GM23248 (cell line): Measurements from ENCODE around the gene CDC42SE1. TPM values are rescaled to one million over a fixed set of nuclear protein-coding genes. Genes with fewer than 3 reads are reported as not detected.

ENCODE experiments used
- DNase-seq: peaks from one replicate; pipeline ENCODE4 v3.0.0-alpha.2; 2015
- H2AFZ ChIP-seq: fragments of 200-600 bp; sonication (generic); 2 replicates; pipeline ENCODE4 v1.6.1; 2016; ENCODE audit warnings: antibody characterized with exemption
- H3F3A ChIP-seq: fragments of 200-600 bp; sonication (generic); 2 replicates; pipeline ENCODE4 v1.6.1; 2016; ENCODE audit warnings: mild to moderate bottlenecking, antibody characterized with exemption, mixed run types; ENCODE audit not compliant: insufficient read depth
- H3K27ac ChIP-seq: fragments of 200-600 bp; sonication (generic); 2 replicates; pipeline ENCODE4 v1.5.1; 2016; ENCODE audit warnings: mild to moderate bottlenecking
- H3K27me3 ChIP-seq: fragments of 200-600 bp; sonication (generic); replicated peaks from 2 replicates; pipeline ENCODE4 v1.6.1; 2016; ENCODE audit warnings: mild to moderate bottlenecking; ENCODE audit not compliant: insufficient read depth
- H3K36me3 ChIP-seq: fragments of 200-600 bp; sonication (generic); 2 replicates; pipeline ENCODE4 v1.6.1; 2016; ENCODE audit warnings: low read depth, mild to moderate bottlenecking
- H3K4me1 ChIP-seq: fragments of 200-600 bp; sonication (generic); 2 replicates; pipeline ENCODE4 v1.6.1; 2016; ENCODE audit warnings: mild to moderate bottlenecking; ENCODE audit not compliant: insufficient read depth
- H3K4me2 ChIP-seq: fragments of 200-600 bp; sonication (generic); one replicate; pipeline ENCODE4 v1.6.1; 2016; ENCODE audit warnings: mild to moderate bottlenecking; ENCODE audit not compliant: unreplicated experiment
- H3K4me3 ChIP-seq: fragments of 200-600 bp; sonication (generic); 2 replicates; pipeline ENCODE4 v1.5.1; 2016; ENCODE audit warnings: mild to moderate bottlenecking
- H3K79me2 ChIP-seq: fragments of 200-600 bp; sonication (generic); 2 replicates; pipeline ENCODE4 v1.6.1; 2016; ENCODE audit warnings: mild to moderate bottlenecking; ENCODE audit not compliant: insufficient read depth
- H3K9ac ChIP-seq: fragments of 200-600 bp; sonication (generic); 2 replicates; pipeline ENCODE4 v1.6.1; 2016; ENCODE audit warnings: mild to moderate bottlenecking
- H3K9me2 ChIP-seq: fragments of 200-600 bp; sonication (generic); 2 replicates; pipeline ENCODE4 v1.6.1; 2016; ENCODE audit warnings: mixed run types, mild to moderate bottlenecking, moderate library complexity; ENCODE audit not compliant: insufficient read depth
- H3K9me3 ChIP-seq: fragments of 200-600 bp; sonication (generic); one replicate; pipeline ENCODE4 v1.6.1; 2017; ENCODE audit warnings: low read depth
- H4K20me1 ChIP-seq: fragments of 200-600 bp; sonication (generic); 2 replicates; pipeline ENCODE4 v1.6.0; 2016; ENCODE audit not compliant: insufficient read depth
- EZH2 ChIP-seq: fragments of 200-600 bp; sonication (generic); IDR thresholded peaks from 2 replicates; pipeline ENCODE4 v1.6.1; 2018; ENCODE audit warnings: antibody characterized with exemption, mild to moderate bottlenecking; ENCODE audit not compliant: insufficient read depth, poor library complexity, severe bottlenecking
- EZH2phosphoT487 ChIP-seq: fragments of 200-600 bp; sonication (generic); IDR thresholded peaks from 2 replicates; pipeline ENCODE4 v1.6.1; 2018; ENCODE audit warnings: antibody characterized with exemption, moderate library complexity, mild to moderate bottlenecking, low read depth; ENCODE audit not compliant: insufficient read depth
- WGBS, 2 experiments: methylation state at CpG; one replicate each; pipeline ENCODE4 v1.1.6; 2015 to 2017; ENCODE audit warnings: low lambda C conversion rate in 2 of 2, low coverage in 1 of 2; ENCODE audit errors: missing lambda C conversion rate in 2 of 2; 5-methylcytosine and 5-hydroxymethylcytosine counted together
- in situ Hi-C: fragments of 300-500 bp; cut with MboI; formaldehyde crosslinking; loops from 2 replicates; pipeline ENCODE4 v1.15.0; 2020
- polyA plus RNA-seq: library from polyadenylated mRNA; unstranded; fragments of >200 nt; fragmentation: Nextera tagmentation; extraction: Ambion mirVana; gene quantifications from 2 replicates; pipeline ENCODE4 v1.2.1, GENCODE V29; 2016
- total RNA-seq: library from RNA; depleted of rRNA; stranded (reverse); fragments of >200 nt; shearing (Covaris generic); gene quantifications from 2 replicates; pipeline ENCODE4 v1.2.3, GENCODE V29; 2014

The CDC42SE1 gene
- total and polyA plus RNA-seq, 2 experiments from 2014 or later: 18.2 to 52.2 TPM

GRCh38 chr1:151037032-151037431, 22.4 kb downstream of the CDC42SE1 start:
- in situ Hi-C loops: no loop called here
- Histone ChIP-seq H3F3A (no peaks in the 10 kb centered on the region), H3K9me2 (no peaks in the 10 kb centered on the region), H3K9me3 (no peaks in the 10 kb centered on the region), H3K27ac (no peak overlapping the region), H3K27me3 (no peaks in the 10 kb centered on the region), H3K4me3 (no peak overlapping the region), H3K4me1 (no peaks in the 10 kb centered on the region), H3K36me3 (peaks cover 6% of the 10 kb centered on the region; the same call in 1 of the 2 replicates), H3K4me2 (no peak overlapping the region), H4K20me1 (no peaks in the 10 kb centered on the region), H3K9ac (no peak overlapping the region), H3K79me2 (no peaks in the 10 kb centered on the region), H2AFZ (no peak overlapping the region)
- DNase-seq: no peak
- WGBS, 2 experiments: 84 to 92% methylated on average over 6 of the region's 6 CpGs
- TF ChIP-seq EZH2: no peak
- TF ChIP-seq EZH2phosphoT487: no peak

DNA sequence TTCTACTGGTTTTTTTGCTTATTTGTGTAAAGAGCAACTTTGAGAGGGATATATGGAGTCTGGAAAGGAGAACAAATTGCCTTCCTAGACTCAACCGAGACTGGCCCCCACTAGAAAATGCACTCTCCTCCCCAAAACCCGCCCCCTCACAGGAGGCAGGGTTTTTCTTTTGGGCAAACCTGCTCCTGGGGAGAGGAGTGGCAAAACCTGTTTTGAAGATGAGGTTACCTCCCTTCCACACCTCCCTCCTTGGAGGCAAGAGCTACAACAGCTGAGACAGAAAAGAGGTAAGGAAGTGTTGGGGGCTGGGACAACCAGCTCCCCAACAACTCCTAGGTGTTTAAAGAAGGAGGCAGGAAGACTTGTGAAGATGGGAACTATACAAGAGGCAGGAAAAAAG, 23.1 kb downstream of the CDC42SE1 start, which contains the start of gene BNIPL:
BNIPL (plus strand) TSS at position 231 of the 400 bp plus-strand sequence; CDS start at position 371, 140 bp downstream.
- 48 to 51% methylated on average over 2 of the region's 2 CpGs for WGBS, 2 experiments
- Histone ChIP-seq H3K27ac (no peak within 1 kb of the TSS), H3K36me3 (peaks cover 6% of the 10 kb centered on the region; the same call in 1 of the 2 replicates), H3K4me3 (no peak within 1 kb of the TSS), H3K27me3 (no peaks in the 10 kb centered on the region), H3K79me2 (no peaks in the 10 kb centered on the region), H4K20me1 (no peaks in the 10 kb centered on the region), H3K4me1 (no peaks in the 10 kb centered on the region), H3K9me3 (no peaks in the 10 kb centered on the region), H2AFZ (no peak within 1 kb of the TSS), H3K9ac (no peak within 1 kb of the TSS), H3K4me2 (no peak within 1 kb of the TSS), H3K9me2 (no peaks in the 10 kb centered on the region), H3F3A (no peaks in the 10 kb centered on the region)
- in situ Hi-C loops: no loop called here
- TF ChIP-seq EZH2phosphoT487 (no peak), EZH2 (no peak)
- DNase-seq: no peak

GRCh38 chr1:151035167-151035566, 24.3 kb downstream of the CDC42SE1 start:
- no peaks in the 10 kb centered on the region for H3K4me1 ChIP-seq
- H3K4me3 ChIP-seq: no peak overlapping the region
- no peaks in the 10 kb centered on the region for H3K79me2 ChIP-seq
- H3K27ac ChIP-seq: no peak overlapping the region
- in situ Hi-C loops: no loop called here
- H3K27me3 ChIP-seq: no peaks in the 10 kb centered on the region
- no peaks in the 10 kb centered on the region for H3K9me3 ChIP-seq
- H3F3A ChIP-seq: no peaks in the 10 kb centered on the region
- no peak overlapping the region for H3K9ac ChIP-seq
- 97 to 100% methylated on average over 3 of the region's 3 CpGs for WGBS, 2 experiments
- H2AFZ ChIP-seq: no peak overlapping the region
- DNase-seq: no peak
- H3K36me3 ChIP-seq: peaks cover 6% of the 10 kb centered on the region; the same call in 1 of the 2 replicates
- H3K4me2 ChIP-seq: no peak overlapping the region
- H3K9me2 ChIP-seq: no peaks in the 10 kb centered on the region
- no peaks in the 10 kb centered on the region for H4K20me1 ChIP-seq
- TF ChIP-seq EZH2phosphoT487 (no peak), EZH2 (no peak)

GRCh38 chr1:151032164-151032563, 27.3 kb downstream of the CDC42SE1 start:
- H3F3A ChIP-seq: no peaks in the 10 kb centered on the region
- H3K9ac ChIP-seq: no peak overlapping the region
- no peaks in the 10 kb centered on the region for H3K79me2 ChIP-seq
- no peaks in the 10 kb centered on the region for H4K20me1 ChIP-seq
- H3K36me3 ChIP-seq: peaks cover 10% of the 10 kb centered on the region; the same call in 1 of the 2 replicates
- in situ Hi-C loops: no loop called here
- H2AFZ ChIP-seq: no peak overlapping the region
- H3K9me3 ChIP-seq: no peaks in the 10 kb centered on the region
- 99 to 100% methylated on average over 8 of the region's 8 CpGs for WGBS, 2 experiments
- no peak overlapping the region for H3K27ac ChIP-seq
- DNase-seq: no peak
- H3K4me3 ChIP-seq: no peak overlapping the region
- no peaks in the 10 kb centered on the region for H3K27me3 ChIP-seq
- TF ChIP-seq EZH2phosphoT487 (no peak), EZH2 (no peak)
- H3K4me2 ChIP-seq: no peak overlapping the region
- no peaks in the 10 kb centered on the region for H3K9me2 ChIP-seq
- no peaks in the 10 kb centered on the region for H3K4me1 ChIP-seq

DNA sequence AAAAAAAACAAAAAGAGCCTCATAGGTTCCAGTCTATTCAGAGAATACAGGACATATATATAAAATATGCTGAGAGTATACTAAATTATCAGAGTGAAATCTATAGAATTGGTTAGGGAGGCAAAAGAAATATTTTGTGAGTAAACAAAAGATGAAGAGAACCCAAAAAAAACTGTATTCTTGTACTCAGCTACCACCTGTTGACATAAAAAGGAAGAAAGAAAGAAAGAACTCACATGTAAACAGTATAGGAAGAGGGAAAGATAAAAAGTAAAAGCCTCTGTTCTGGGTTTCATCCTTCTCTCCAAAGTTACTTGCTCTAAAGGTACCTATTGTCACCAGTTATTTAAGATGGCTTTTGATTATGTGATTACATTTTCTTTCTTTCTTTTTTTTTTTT, 33.0 kb downstream of the CDC42SE1 start:
- no peak for DNase-seq
- no peak overlapping the region for H3K4me3 ChIP-seq
- in situ Hi-C loops: no loop called here
- H2AFZ ChIP-seq: no peak overlapping the region
- no peaks in the 10 kb centered on the region for H3F3A ChIP-seq
- no peak overlapping the region for H3K4me2 ChIP-seq
- no peak overlapping the region for H3K9ac ChIP-seq
- H3K27ac ChIP-seq: no peak overlapping the region
- no peaks in the 10 kb centered on the region for H4K20me1 ChIP-seq
- H3K79me2 ChIP-seq: no peaks in the 10 kb centered on the region
- no peaks in the 10 kb centered on the region for H3K9me2 ChIP-seq
- H3K36me3 ChIP-seq: peaks cover 6% of the 10 kb centered on the region; the same call in 1 of the 2 replicates
- H3K4me1 ChIP-seq: no peaks in the 10 kb centered on the region
- H3K9me3 ChIP-seq: no peaks in the 10 kb centered on the region
- TF ChIP-seq EZH2phosphoT487 (no peak), EZH2 (no peak)
- H3K27me3 ChIP-seq: no peaks in the 10 kb centered on the region
